ENCODE measurements around the gene EFNA2. TPM values are rescaled to one million over a fixed set of nuclear protein-coding genes. Genes with fewer than 3 reads are reported as not detected.

The EFNA2 gene
- polyA plus RNA-seq, 1 donor (not counting 4 experiments of a cell fraction or from before 2014, with no cell fraction given): not detected

DNA sequence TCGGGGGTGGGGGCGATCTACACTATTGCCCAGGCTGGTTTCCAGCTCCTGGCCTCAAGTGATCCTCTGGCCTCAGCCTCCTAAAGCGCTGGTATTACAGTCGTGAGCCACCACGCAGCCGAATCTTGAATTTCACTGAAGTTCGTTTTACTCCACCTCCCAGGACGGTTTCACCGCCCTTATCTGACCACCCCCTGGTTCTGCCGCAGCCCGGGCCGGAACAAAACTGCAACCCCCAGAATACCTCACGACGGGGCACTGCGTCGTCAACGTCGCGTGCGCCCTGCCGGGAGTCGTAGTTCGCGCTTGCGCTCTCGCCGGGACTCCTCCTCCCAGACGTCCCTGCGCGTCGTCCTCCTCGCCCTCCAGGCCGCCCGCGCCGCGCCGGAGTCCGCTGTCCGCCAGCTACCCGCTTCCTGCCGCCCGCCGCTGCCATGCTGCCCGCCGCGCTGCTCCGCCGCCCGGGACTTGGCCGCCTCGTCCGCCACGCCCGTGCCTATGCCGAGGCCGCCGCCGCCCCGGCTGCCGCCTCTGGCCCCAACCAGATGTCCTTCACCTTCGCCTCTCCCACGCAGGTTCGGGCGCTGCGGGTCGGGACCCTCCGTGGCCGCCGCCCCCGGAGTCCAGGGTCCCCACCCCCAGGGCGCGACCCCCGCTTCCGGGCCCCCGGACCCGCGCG, 44.1 kb upstream of the EFNA2 start, which contains the start of gene ATP5F1D:
Gene ATP5F1D, plus strand, starts transcription at position 335 of the 679 bp plus-strand sequence. Its CDS starts 100 bp downstream, at position 435.
- DNase-seq (ENCODE audit: low read depth, low spot score): no peak

DNA sequence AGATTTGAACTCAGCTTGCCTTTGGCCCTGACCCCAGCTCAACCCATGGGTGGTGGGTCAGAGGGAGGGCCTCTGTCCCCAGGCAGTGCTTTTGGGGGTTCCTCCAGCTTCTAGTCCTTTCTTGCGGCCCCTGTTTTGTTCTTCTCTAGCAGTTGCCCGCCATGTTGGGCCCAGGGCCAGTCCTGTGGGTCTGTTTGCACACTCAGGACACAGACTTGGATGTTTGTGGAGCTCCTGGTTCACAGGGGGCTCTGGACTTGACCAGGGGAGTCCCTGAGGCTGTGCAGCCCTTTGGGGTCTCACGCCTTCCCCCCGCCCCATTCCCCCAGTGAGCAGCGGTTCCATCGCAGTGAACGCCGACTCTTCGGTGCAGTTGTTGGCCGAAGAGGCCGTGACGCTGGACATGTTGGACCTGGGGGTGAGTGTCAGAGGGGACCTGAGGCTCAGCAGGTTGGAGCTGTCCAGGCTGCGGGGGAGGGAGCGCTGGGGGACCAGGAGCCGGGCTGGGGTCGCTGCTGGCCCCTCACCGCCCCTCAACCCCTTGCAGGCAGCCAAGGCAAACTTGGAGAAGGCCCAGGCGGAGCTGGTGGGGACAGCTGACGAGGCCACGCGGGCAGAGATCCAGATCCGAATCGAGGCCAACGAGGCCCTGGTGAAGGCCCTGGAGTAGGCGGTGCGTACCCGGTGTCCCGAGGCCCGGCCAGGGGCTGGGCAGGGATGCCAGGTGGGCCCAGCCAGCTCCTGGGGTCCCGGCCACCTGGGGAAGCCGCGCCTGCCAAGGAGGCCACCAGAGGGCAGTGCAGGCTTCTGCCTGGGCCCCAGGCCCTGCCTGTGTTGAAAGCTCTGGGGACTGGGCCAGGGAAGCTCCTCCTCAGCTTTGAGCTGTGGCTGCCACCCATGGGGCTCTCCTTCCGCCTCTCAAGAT, 41.6 kb upstream of the EFNA2 start:
- Histone ChIP-seq H3K36me3 (ENCODE audit: control insufficient read depth in 2 of 2, extremely low read depth in 1 of 2, insufficient read depth in 2 of 2, low read length in 2 of 2) (peaks cover 0 to 1% of the 10 kb centered on the region in 2 experiments), H3K27ac (ENCODE audit: control insufficient read depth, insufficient read depth, low read length) (no peak overlapping the region), H4K20me1 (ENCODE audit: control insufficient read depth, extremely low read depth, insufficient read depth, low read length) (no peaks in the 10 kb centered on the region), H3K9me1 (ENCODE audit: control insufficient read depth, extremely low read depth, insufficient read depth, low read length) (no peaks in the 10 kb centered on the region), H3K4me1 (ENCODE audit: control insufficient read depth, extremely low read depth, insufficient read depth, low read length) (peaks cover 32% of the 10 kb centered on the region), H3K4me3 (ENCODE audit: control insufficient read depth in 2 of 3, extremely low read depth in 1 of 3, insufficient read depth in 2 of 3, low read depth in 1 of 3, low read length in 3 of 3) (peak overlapping the region; percentile 7 to 54 (median 34)), H3K9ac (ENCODE audit: control insufficient read depth, extremely low read depth, insufficient read depth, low read length) (peak overlapping the region; percentile 47), H3K79me2 (ENCODE audit: control insufficient read depth, insufficient read depth, low read length) (peaks cover 23% of the 10 kb centered on the region), H3K4me2 (ENCODE audit: control insufficient read depth, extremely low read depth, insufficient read depth, low read depth, low read length) (peak overlapping the region; percentile 51), H3K9me3 (ENCODE audit: control insufficient read depth, low read depth, low read length) (no peaks in the 10 kb centered on the region), H3K27me3 (ENCODE audit: control insufficient read depth, extremely low read depth, insufficient read depth, low read length) (no peaks in the 10 kb centered on the region), H2AFZ (ENCODE audit: control insufficient read depth, low read length) (no peak overlapping the region)
- TF ChIP-seq, protein P1, sequence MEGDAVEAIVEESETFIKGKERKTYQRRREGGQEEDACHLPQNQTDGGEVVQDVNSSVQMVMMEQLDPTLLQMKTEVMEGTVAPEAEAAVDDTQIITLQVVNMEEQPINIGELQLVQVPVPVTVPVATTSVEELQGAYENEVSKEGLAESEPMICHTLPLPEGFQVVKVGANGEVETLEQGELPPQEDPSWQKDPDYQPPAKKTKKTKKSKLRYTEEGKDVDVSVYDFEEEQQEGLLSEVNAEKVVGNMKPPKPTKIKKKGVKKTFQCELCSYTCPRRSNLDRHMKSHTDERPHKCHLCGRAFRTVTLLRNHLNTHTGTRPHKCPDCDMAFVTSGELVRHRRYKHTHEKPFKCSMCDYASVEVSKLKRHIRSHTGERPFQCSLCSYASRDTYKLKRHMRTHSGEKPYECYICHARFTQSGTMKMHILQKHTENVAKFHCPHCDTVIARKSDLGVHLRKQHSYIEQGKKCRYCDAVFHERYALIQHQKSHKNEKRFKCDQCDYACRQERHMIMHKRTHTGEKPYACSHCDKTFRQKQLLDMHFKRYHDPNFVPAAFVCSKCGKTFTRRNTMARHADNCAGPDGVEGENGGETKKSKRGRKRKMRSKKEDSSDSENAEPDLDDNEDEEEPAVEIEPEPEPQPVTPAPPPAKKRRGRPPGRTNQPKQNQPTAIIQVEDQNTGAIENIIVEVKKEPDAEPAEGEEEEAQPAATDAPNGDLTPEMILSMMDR (optimal IDR thresholded peaks at IDR 0.05 in 1 of 3, IDR thresholded peaks at IDR 0.05 in 1 of 3, conservative IDR thresholded peaks at IDR 0.05 in 1 of 3; ENCODE audit: extremely low read depth in 1 of 3, insufficient read depth in 2 of 3, low read length in 3 of 3): peak; percentile 81 to 98 (median 85)
- TF ChIP-seq EZH2 (IDR thresholded peaks at IDR 0.05; ENCODE audit: low read length): no peak
- FAIRE-seq (no peak), DNase-seq (ENCODE audit: low read depth, low spot score) (no peak)
- dilution Hi-C loops (cut with MboI; ENCODE audit: extremely low pct_ligation_motif_present, low sequenced_read_pairs): no loop called here

More for the DNA sequence above, 44.1 kb upstream of the EFNA2 start, which contains the start of gene ATP5F1D:
- H3K9me1 ChIP-seq (ENCODE audit: control insufficient read depth, extremely low read depth, insufficient read depth, low read length): no peaks in the 10 kb centered on the region
- H3K27me3 ChIP-seq (ENCODE audit: control insufficient read depth, extremely low read depth, insufficient read depth, low read length): no peaks in the 10 kb centered on the region
- H3K27ac ChIP-seq (ENCODE audit: control insufficient read depth, insufficient read depth, low read length): peak within 1 kb of the TSS; percentile 60
- TF ChIP-seq EZH2 (IDR thresholded peaks at IDR 0.05; ENCODE audit: low read length): no peak
- TF ChIP-seq, protein P1 (optimal IDR thresholded peaks at IDR 0.05 in 1 of 3, IDR thresholded peaks at IDR 0.05 in 1 of 3, conservative IDR thresholded peaks at IDR 0.05 in 1 of 3; ENCODE audit: extremely low read depth in 1 of 3, insufficient read depth in 2 of 3, low read length in 3 of 3): no peak
- peak within 1 kb of the TSS; percentile 91 for H3K4me2 ChIP-seq (ENCODE audit: control insufficient read depth, extremely low read depth, insufficient read depth, low read depth, low read length)
- H3K4me3 ChIP-seq (ENCODE audit: control insufficient read depth in 2 of 3, extremely low read depth in 1 of 3, insufficient read depth in 2 of 3, low read depth in 1 of 3, low read length in 3 of 3): peak within 1 kb of the TSS; percentile 67 to 87 (median 84)
- no peaks in the 10 kb centered on the region for H3K9me3 ChIP-seq (ENCODE audit: control insufficient read depth, low read depth, low read length)
- no peaks in the 10 kb centered on the region for H4K20me1 ChIP-seq (ENCODE audit: control insufficient read depth, extremely low read depth, insufficient read depth, low read length)
- peak within 1 kb of the TSS; percentile 79 for H3K9ac ChIP-seq (ENCODE audit: control insufficient read depth, extremely low read depth, insufficient read depth, low read length)
- peak; percentile 67 for FAIRE-seq
- peaks cover 0 to 1% of the 10 kb centered on the region in 2 experiments for H3K36me3 ChIP-seq (ENCODE audit: control insufficient read depth in 2 of 2, extremely low read depth in 1 of 2, insufficient read depth in 2 of 2, low read length in 2 of 2)
- H3K4me1 ChIP-seq (ENCODE audit: control insufficient read depth, extremely low read depth, insufficient read depth, low read length): peaks cover 32% of the 10 kb centered on the region
- H3K79me2 ChIP-seq (ENCODE audit: control insufficient read depth, insufficient read depth, low read length): peaks cover 23% of the 10 kb centered on the region
- dilution Hi-C loops (cut with MboI; ENCODE audit: extremely low pct_ligation_motif_present, low sequenced_read_pairs): no loop called here
- peak within 1 kb of the TSS; percentile 64 for H2AFZ ChIP-seq (ENCODE audit: control insufficient read depth, low read length)
